Activated T-cell treated with anti-CD3 and anti-CD28 coated beads for 1 hour (primary cell): ENCODE measurements around the gene PLAAT4.
"Not testable (repeated sequence)": the region's sequence is repeated elsewhere in the genome, so short reads cannot be mapped to it uniquely, and the experiment has no call there.

Source experiments
- DNase-seq: peaks from one replicate; pipeline ENCODE4 v3.0.0-alpha.2; 2020; ENCODE audit warnings: low read depth

PLAAT4 gene

GRCh38 chr11:63511048-63511748 is 25.4 kb upstream of the PLAAT4 start:
- DNase-seq, result no peak

- no peak for DNase-seq
These were observed 23.8 kb upstream of the PLAAT4 start for GRCh38 chr11:63512816-63513215.

DNA sequence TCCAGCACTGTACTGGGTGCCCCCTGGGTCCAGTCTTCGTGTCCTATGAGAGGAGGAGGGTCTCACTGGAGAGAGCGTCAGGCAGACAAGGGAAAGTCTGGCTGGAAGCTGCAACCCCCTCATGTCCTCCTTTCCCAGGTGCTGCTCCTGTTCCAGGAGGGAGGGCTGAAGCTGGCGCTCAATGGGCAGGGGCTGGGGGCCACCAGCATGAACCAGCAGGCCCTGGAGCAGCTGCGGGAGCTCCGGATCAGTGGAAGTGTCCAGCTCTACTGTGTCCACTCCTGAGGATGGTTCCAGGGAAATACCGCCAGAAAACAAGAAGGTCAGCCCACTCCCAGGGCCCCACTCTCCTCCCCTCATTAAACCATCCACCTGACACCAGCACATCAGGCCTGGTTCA is 20.5 kb upstream of the PLAAT4 start:
- no peak for DNase-seq

DNA sequence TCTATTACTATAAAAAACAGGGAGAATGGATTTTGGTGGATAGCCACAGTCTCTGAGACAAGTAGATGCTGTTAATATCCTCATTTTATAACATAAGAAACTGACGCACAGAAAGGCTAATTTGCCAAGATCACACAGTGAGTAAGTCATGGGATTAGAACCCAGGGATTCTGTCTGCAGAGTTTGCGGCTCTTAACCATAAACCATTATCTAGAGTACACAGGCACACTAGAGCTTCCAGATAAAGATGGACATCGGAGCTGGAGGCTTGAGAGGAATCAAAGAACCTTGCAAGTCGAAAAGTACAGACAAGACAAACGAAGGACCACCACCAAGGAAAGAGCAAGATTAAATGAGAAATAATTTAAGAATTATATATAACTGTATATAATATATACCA is 19.5 kb upstream of the PLAAT4 start:
- DNase-seq, result no peak

DNA sequence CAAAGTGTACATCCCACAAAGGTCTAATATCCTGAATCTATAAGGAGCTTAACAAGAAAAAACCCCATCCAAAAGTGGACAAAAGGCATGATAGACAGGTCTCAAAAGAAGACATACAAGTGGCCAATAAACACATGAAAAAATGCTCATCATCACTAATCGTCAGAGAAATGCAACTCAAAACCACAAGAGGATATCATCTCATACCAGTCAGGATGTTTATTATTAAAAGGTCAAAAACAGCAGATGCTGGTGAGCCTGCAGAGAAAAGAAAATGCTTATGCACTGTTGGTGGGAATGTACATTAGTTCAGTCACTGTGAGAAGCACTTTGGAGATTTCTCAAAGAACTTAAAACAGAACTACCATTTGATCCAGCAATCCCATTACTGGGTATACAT is 18.1 kb upstream of the PLAAT4 start:
- DNase-seq, result no peak

GRCh38 chr11:63520606-63521170 is 15.9 kb upstream of the PLAAT4 start:
- no peak for DNase-seq

GRCh38 chr11:63521896-63522295 is 14.7 kb upstream of the PLAAT4 start:
- DNase-seq, result no peak

DNA sequence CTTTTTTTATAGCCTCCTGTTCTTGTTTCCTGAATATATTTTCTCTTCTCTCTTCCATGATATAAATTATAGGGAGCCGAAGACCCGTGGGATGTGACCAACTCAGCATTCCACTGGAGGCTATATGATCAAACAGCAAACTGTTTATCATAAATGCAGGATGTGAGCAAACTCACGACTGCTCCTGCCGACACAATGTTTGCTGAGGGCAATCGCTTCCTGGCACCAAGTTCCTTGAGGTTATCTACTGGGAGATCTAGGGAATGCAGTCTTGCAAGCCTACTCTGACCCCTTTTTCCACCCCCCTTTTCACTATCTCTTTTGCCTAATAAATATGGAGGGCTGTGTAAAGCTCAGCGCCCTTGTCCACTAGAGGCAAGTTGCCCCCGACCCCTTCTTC is 13.5 kb upstream of the PLAAT4 start:
- no peak for DNase-seq

DNA sequence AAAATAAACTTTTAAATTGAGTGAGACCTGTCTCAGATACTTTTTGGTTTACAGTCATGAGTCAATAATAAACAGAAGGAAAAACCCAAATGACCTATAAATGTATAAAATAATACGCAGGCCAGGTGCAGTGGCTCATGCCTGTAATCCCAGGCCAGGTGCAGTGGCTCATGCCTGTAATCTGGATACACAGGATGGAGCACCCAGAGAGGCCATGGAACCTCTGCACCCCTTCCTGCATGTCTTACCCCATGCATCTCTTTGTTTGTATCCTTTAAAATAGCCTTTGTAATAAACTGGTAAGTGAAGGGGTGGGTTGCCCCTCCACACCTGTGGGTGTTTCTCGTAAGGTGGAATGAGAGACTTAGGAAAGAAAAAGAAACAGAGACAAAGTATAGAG is 8.9 kb upstream of the PLAAT4 start:
- DNase-seq, result no peak

GRCh38 chr11:63528156-63528555 is 8.5 kb upstream of the PLAAT4 start:
- not testable (repeated sequence) for DNase-seq

DNA sequence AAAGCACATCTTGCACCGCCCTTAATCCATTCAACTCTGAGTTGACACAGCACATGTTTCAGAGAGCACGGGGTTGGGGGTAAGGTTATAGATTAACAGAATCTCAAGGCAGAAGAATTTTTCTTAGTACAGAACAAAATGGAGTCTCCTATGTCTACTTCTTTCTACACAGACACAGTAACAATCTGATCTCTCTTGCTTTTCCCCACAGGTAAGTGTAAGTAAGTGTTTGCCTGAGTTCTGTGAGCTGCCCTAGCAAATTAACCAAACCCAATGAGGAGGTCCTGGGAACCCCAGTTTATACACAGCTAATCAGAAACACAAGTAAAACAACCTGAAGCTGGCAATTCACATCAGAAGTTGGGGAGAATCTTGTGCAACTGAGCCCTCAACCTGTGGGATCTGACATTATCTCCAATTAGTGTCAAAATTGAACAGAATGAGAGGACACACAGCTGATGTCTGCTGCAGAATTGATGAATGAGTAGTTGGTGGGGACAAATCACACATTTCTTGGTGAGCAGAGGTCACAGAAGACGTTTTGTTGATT is 7.8 kb upstream of the PLAAT4 start:
- not testable (repeated sequence) for DNase-seq

DNA sequence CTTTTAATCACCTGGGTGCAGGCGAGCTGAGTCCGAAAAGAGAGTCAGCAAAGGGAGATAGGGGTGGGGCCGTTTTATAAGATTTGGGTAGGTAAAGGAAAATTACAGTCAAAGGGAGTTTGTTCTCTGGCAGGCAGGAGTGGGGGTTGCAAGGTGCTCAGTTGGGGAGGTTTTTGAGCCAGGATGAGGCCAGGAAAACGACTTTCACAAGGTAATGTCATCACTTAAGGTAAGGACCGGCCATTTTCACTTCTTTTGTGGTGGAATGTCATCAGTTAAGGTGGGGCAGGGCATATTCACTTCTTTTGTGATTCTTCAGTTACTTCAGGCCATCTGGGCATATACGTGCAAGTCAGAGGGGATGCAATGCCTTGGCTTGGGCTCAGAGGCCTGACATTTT is 7.2 kb upstream of the PLAAT4 start:
- DNase-seq, result not testable (repeated sequence)

DNA sequence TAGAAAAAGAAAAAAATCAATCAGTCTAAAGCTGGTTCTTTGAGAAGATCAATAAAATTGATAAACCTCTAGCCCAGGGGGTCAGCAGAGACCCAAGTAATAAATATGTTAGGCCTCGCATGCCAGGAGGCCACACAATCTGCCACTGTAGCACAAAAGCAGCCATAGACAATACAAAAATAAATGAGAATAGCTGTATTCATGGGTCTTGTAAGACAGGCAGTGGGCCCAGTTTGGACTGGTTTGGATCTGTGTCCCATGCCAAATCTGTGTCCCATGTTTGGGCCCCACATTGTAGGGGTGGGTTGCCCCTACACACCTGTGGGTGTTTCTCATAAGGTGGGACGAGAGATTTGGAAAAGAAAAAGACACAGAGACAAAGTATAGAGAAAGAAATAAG is 6.6 kb upstream of the PLAAT4 start:
- DNase-seq, result no peak

DNA sequence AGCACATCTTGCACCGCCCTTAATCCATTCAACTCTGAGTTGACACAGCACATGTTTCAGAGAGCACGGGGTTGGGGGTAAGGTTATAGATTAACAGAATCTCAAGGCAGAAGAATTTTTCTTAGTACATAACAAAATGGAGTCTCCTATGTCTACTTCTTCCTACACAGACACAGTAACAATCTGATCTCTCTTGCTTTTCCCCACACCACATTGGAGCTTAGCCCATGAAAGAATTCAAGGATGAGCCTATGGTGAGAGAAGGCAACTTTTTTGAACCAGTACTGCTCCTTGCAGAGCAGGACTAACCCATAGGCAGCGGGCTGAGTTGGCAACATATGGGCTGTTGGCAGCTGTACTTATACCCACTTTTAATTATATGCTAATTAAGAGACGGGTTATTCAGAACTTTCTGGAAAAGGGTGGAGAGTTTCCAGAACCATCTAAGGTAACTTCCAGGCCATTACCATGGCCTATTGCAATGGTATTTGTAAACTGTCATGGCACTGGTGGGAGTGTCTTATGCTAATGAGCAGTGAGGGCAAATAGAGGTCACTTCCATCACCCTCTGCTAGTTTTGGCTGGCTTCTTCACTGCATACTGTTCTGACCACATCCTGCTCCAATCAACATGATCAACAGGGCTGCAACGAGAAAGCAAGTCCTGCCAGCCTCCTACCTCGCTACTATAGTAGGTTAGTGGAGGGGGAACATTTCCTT is 5.4 kb upstream of the PLAAT4 start:
- not testable (repeated sequence) for DNase-seq

GRCh38 chr11:63532117-63532516 is 4.5 kb upstream of the PLAAT4 start:
- DNase-seq, result no peak

GRCh38 chr11:63532799-63533475 is 3.7 kb upstream of the PLAAT4 start:
- no peak for DNase-seq

GRCh38 chr11:63534076-63534475 is 2.5 kb upstream of the PLAAT4 start:
- no peak for DNase-seq

DNA sequence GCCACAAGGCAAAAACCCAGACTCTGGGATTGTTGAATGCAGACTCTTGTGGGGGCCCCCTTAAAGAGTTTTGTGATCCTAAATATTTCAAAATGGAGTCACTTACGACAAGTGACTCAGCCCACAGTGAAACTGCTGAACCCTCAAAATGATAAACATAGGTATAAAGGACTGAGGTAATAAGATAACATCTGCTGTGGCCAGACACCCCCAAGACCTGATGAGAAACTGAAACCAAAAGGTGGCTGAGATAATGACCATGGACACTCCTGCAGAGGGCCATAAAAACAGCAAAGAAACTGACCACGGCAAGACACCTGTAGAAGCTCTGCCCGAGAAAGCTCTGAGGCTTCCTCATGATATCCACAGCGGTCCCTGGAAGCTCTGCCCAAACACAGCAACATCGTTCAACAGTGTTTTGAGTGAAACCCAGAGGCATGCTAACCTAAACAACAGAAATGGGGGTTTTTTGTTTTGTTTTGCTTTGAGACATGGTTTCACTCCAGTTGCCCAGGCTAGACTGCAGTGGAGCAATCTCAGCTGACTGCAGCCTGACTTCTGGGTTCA is 1.6 kb upstream of the PLAAT4 start:
- DNase-seq, result no peak

- no peak for DNase-seq
These were observed 874 bp upstream of the PLAAT4 start for GRCh38 chr11:63535734-63536133.

- DNase-seq, result no peak
These were observed 889 bp downstream of the PLAAT4 start for GRCh38 chr11:63537293-63538101.

DNA sequence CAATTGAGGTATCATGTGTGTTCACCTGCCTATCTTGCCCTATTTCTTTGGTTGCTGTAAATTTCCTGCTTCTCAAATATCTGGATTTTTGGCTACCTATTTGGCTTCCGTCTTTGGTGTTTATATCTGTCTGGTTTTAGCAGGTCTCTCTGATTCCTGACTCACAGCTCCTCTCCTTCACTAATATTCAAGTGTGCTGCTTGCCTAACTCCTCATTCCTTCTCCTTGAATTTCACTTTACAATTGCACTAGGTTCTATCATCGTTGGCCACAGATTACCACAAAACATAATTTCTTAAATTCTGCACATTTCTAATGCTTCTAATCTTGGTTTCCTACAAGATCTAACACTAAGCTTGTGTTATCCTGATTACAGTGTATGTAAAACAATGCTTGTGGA is 5.9 kb downstream of the PLAAT4 start:
- DNase-seq, result not testable (repeated sequence)
